NCI-H1048 (cell line): Measurements from ENCODE around the gene GJB2.

Experiments used
- DNase-seq: peaks from one replicate; lab custom pipeline; 2025; lab: John Stamatoyannopoulos, UW

GJB2 gene

GRCh38 chr13:20192158-20192835, 441 bp downstream of the GJB2 start:
- DNase-seq = no peak

GRCh38 chr13:20191311-20192157, 1.2 kb downstream of the GJB2 start:
- DNase-seq = no peak

- no peak for DNase-seq
Observed at GRCh38 chr13:20190481-20191310, 2.0 kb downstream of the GJB2 start.

- DNase-seq = no peak
Observed at GRCh38 chr13:20190076-20190475, 2.7 kb downstream of the GJB2 start.

- no peak for DNase-seq
Observed at GRCh38 chr13:20188667-20189553, 3.8 kb downstream of the GJB2 start.

GRCh38 chr13:20186771-20187170, 6.0 kb downstream of the GJB2 start:
- DNase-seq = no peak

- DNase-seq = no peak
Observed at GRCh38 chr13:20185366-20186056, 7.2 kb downstream of the GJB2 start.

GRCh38 chr13:20182231-20182846, 10.4 kb downstream of the GJB2 start:
- peak; percentile 45 for DNase-seq

GRCh38 chr13:20181188-20181587, 11.6 kb downstream of the GJB2 start:
- no peak for DNase-seq

- DNase-seq = no peak
Observed at GRCh38 chr13:20178156-20178555, 14.6 kb downstream of the GJB2 start.

- DNase-seq = no peak
Observed at GRCh38 chr13:20177049-20177831, 15.5 kb downstream of the GJB2 start.

GRCh38 chr13:20175907-20176652, 16.7 kb downstream of the GJB2 start:
- DNase-seq = no peak

- DNase-seq = no peak
Observed at GRCh38 chr13:20175406-20175794, 17.3 kb downstream of the GJB2 start.

- no peak for DNase-seq
Observed at GRCh38 chr13:20174656-20175405, 17.9 kb downstream of the GJB2 start.

GRCh38 chr13:20173116-20173746, 19.5 kb downstream of the GJB2 start:
- DNase-seq = no peak

GRCh38 chr13:20171364-20171763, 21.4 kb downstream of the GJB2 start:
- DNase-seq = no peak

GRCh38 chr13:20170921-20171320, 21.8 kb downstream of the GJB2 start:
- no peak for DNase-seq

- DNase-seq = no peak
Observed at GRCh38 chr13:20168396-20168795, 24.3 kb downstream of the GJB2 start.
